ENCODE measurements around the gene CLEC20A. TPM values are rescaled to one million over a fixed set of nuclear protein-coding genes. Genes with fewer than 3 reads are reported as not detected.

The CLEC20A gene
- total and polyA plus RNA-seq, 2 experiments from 2014 or later: not detected

DNA sequence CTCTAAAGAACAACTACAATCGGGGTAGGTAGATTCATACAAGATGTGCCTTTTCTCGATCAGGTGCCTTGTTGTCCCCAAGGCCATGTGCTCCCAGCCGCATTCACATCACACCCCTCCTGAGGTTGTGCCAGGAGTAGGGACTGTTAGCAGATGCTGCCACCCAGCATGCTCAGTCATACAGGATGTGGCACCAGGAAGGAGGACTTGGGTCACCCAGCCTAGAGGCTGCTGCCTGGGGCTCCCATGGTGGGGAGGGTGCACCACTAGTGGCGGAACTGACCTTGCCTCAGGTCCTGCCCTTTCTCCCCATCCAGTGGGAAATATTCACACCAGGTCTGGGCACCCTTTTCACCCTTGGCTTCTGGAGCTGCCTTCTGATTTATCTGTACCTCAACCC lies 24.5 kb upstream of the CLEC20A start:
- no peak overlapping the region for H2AFZ ChIP-seq
- Mint-ChIP-seq H3K36me3 (ENCODE audit: low read depth) (no peaks in the 10 kb centered on the region), H3K9me3 (no peaks in the 10 kb centered on the region), H3K4me3 (no peak overlapping the region), H3K4me1 (no peaks in the 10 kb centered on the region), H3K27ac (no peak overlapping the region), H3K27me3 (ENCODE audit: insufficient read depth, low read depth, poor library complexity) (peaks cover 5% of the 10 kb centered on the region)
- H3K36me3 ChIP-seq (ENCODE audit: insufficient read depth): no peaks in the 10 kb centered on the region
- H3K4me3 ChIP-seq: no peak overlapping the region
- no peak for DNase-seq (ENCODE audit: low spot score)
- TF ChIP-seq STAT1 (IDR thresholded peaks at IDR 0.05; ENCODE audit: unreplicated experiment) (no peak), ZNF462 (CRISPR knock-in tag; IDR thresholded peaks at IDR 0.05) (no peak), POLR2AphosphoS5 (IDR thresholded peaks at IDR 0.05; ENCODE audit: low read depth) (no peak), EZH2 (IDR thresholded peaks at IDR 0.05; ENCODE audit: low read depth, unreplicated experiment) (no peak), EZH2phosphoT487 (IDR thresholded peaks at IDR 0.05; ENCODE audit: unreplicated experiment) (no peak), NANOG (IDR thresholded peaks at IDR 0.05; ENCODE audit: borderline replicate concordance) (no peak)
- TF ChIP-seq, protein P1, sequence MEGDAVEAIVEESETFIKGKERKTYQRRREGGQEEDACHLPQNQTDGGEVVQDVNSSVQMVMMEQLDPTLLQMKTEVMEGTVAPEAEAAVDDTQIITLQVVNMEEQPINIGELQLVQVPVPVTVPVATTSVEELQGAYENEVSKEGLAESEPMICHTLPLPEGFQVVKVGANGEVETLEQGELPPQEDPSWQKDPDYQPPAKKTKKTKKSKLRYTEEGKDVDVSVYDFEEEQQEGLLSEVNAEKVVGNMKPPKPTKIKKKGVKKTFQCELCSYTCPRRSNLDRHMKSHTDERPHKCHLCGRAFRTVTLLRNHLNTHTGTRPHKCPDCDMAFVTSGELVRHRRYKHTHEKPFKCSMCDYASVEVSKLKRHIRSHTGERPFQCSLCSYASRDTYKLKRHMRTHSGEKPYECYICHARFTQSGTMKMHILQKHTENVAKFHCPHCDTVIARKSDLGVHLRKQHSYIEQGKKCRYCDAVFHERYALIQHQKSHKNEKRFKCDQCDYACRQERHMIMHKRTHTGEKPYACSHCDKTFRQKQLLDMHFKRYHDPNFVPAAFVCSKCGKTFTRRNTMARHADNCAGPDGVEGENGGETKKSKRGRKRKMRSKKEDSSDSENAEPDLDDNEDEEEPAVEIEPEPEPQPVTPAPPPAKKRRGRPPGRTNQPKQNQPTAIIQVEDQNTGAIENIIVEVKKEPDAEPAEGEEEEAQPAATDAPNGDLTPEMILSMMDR (conservative IDR thresholded peaks at IDR 0.05; ENCODE audit: low read depth in 2 of 2): no peak
- H3K9me2 ChIP-seq (ENCODE audit: insufficient read depth): peaks cover 4% of the 10 kb centered on the region; the same call in 1 of the 2 replicates
- H3K27ac ChIP-seq (ENCODE audit: low read depth): no peak overlapping the region
- H3K4me2 ChIP-seq: no peak overlapping the region
- no peaks in the 10 kb centered on the region for H3K27me3 ChIP-seq (ENCODE audit: insufficient read depth)
- H4K20me1 ChIP-seq (replicated peaks; ENCODE audit: insufficient read depth): no peaks in the 10 kb centered on the region
- H3K4me1 ChIP-seq (ENCODE audit: insufficient read depth): no peaks in the 10 kb centered on the region
- no peaks in the 10 kb centered on the region for H3K79me2 ChIP-seq (replicated peaks; ENCODE audit: insufficient read depth)
- no peak for ATAC-seq
- H3F3A ChIP-seq (replicated peaks; ENCODE audit: low read depth): no peaks in the 10 kb centered on the region

All from GM23338 (cell line).